ENCODE data around the gene SNRPD3.

DNA sequence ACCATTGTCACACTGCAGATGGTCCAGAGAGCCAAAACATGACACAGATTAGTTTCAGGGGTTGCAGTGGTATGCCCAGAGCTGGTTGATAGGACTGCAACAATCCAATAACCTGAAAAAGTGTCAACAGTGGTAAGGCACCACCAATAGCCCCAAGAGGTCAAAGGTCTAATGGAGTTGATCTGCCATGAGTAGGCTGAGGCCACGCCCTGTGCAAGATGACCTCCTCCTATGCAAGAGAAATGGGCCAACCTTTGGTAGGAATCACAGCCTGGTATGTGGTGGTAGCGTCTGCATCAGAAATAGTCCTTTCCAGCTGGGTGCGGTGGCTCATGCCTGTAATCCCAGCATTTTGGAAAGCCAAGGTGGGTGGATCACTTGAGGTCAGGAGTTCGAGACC is 20.5 kb upstream of the SNRPD3 start:
- TF ChIP-seq, protein P1, sequence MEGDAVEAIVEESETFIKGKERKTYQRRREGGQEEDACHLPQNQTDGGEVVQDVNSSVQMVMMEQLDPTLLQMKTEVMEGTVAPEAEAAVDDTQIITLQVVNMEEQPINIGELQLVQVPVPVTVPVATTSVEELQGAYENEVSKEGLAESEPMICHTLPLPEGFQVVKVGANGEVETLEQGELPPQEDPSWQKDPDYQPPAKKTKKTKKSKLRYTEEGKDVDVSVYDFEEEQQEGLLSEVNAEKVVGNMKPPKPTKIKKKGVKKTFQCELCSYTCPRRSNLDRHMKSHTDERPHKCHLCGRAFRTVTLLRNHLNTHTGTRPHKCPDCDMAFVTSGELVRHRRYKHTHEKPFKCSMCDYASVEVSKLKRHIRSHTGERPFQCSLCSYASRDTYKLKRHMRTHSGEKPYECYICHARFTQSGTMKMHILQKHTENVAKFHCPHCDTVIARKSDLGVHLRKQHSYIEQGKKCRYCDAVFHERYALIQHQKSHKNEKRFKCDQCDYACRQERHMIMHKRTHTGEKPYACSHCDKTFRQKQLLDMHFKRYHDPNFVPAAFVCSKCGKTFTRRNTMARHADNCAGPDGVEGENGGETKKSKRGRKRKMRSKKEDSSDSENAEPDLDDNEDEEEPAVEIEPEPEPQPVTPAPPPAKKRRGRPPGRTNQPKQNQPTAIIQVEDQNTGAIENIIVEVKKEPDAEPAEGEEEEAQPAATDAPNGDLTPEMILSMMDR (IDR thresholded peaks at IDR 0.05; ENCODE audit: low read depth, low read length): no peak
- no peak for TF ChIP-seq EZH2phosphoT487 (IDR thresholded peaks at IDR 0.05; ENCODE audit: low read depth)
